ENCODE measurements around the gene LRRC4C. TPM values are rescaled to one million over a fixed set of nuclear protein-coding genes. Genes with fewer than 3 reads are reported as not detected.

LRRC4C gene
- polyA plus RNA-seq, 1 of the 3 experiments (the other 2 are of a cell fraction): 0.16 TPM

DNA sequence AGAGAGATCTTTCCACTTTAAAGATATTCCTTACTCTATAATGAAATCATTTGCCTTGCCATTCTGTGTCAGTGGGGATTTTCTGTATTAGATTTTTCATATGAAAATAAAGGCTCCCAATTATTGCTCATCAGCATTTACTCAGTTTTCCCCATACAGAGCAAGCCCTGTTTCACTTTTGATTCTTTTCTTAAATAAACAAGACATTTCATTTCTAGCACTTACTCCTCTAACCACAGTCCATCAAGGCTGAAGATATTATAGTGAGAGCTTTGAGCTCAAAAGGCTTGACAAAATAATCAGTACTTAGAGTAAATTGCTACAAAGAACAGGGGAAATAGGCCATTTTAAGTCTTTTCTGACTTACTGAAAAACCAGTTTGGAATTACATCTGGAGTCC is 385.1 kb downstream of the LRRC4C start:
- Histone ChIP-seq H2AFZ (ENCODE audit: low read depth) (no peak overlapping the region), H3F3A (replicated peaks; ENCODE audit: insufficient read depth) (no peaks in the 10 kb centered on the region), H3K9me3 (no peaks in the 10 kb centered on the region), H3K4me1 (ENCODE audit: control insufficient read depth in 1 of 2, insufficient read depth in 2 of 2, low read depth in 1 of 2, low read length in 1 of 2) (no peaks in the 10 kb centered on the region), H3K36me3 (replicated peaks in 1 of 2; ENCODE audit: control insufficient read depth in 1 of 2, insufficient read depth in 2 of 2, low read length in 1 of 2) (no peaks in the 10 kb centered on the region), H3K79me2 (ENCODE audit: insufficient read depth) (no peaks in the 10 kb centered on the region), H4K20me1 (ENCODE audit: insufficient read depth) (no peaks in the 10 kb centered on the region), H3K9ac (no peak overlapping the region), H3K9me2 (no peaks in the 10 kb centered on the region), H3K4me3 (ENCODE audit: low read depth in 2 of 2, low read length in 1 of 2) (no peak overlapping the region), H3K27ac (ENCODE audit: low read depth in 2 of 2, low read length in 1 of 2) (no peak overlapping the region), H3K4me2 (no peak overlapping the region), H3K27me3 (ENCODE audit: insufficient read depth) (no peaks in the 10 kb centered on the region)
- DNase-seq: no peak
- ChIA-PET CTCF (no interaction called here), POLR2A (no interaction called here)
- TF ChIP-seq, protein P1, sequence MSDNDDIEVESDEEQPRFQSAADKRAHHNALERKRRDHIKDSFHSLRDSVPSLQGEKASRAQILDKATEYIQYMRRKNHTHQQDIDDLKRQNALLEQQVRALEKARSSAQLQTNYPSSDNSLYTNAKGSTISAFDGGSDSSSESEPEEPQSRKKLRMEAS (IDR thresholded peaks at IDR 0.05; ENCODE audit: low read depth): no peak
- TF ChIP-seq TCF12 (IDR thresholded peaks at IDR 0.05) (no peak), FOXM1 (IDR thresholded peaks at IDR 0.05; ENCODE audit: low read depth) (no peak)
- TF ChIP-seq, protein P2, sequence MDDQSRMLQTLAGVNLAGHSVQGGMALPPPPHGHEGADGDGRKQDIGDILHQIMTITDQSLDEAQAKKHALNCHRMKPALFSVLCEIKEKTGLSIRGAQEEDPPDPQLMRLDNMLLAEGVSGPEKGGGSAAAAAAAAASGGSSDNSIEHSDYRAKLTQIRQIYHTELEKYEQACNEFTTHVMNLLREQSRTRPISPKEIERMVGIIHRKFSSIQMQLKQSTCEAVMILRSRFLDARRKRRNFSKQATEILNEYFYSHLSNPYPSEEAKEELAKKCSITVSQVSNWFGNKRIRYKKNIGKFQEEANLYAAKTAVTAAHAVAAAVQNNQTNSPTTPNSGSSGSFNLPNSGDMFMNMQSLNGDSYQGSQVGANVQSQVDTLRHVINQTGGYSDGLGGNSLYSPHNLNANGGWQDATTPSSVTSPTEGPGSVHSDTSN (IDR thresholded peaks at IDR 0.05): no peak

DNA sequence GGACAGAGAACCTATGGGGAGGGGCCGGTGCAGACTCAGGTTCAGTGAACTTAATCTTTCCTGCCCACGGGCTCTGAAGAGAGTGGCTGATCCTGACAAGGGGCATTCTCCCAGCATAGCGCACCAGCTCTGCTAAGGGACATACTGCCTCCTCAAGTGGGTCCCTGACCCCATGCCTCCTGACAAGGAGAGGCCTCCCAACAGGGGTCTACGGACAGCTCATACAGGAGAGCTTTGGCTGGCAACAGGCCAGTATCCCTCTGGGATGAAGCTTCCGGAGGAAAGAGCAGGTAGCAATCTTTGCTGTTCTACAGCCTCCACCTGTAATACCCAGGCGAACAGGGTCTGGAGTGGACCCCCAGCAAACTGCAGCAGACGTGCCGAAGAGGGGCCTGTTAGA is 394.0 kb downstream of the LRRC4C start:
- H3K9me2 ChIP-seq: no peaks in the 10 kb centered on the region
- no peak overlapping the region for H3K9ac ChIP-seq
- ChIA-PET CTCF (no interaction called here), POLR2A (no interaction called here)
- no peak overlapping the region for H2AFZ ChIP-seq (ENCODE audit: low read depth)
- no peak overlapping the region for H3K4me3 ChIP-seq (ENCODE audit: low read depth in 2 of 2, low read length in 1 of 2)
- no peak overlapping the region for H3K4me2 ChIP-seq
- no peak overlapping the region for H3K27ac ChIP-seq (ENCODE audit: low read depth in 2 of 2, low read length in 1 of 2)
- no peaks in the 10 kb centered on the region for H3K36me3 ChIP-seq (replicated peaks in 1 of 2; ENCODE audit: control insufficient read depth in 1 of 2, insufficient read depth in 2 of 2, low read length in 1 of 2)
- no peak for DNase-seq
- 7% methylated on average over 5 of the region's 8 CpGs for WGBS (ENCODE audit: low lambda C conversion rate)
- no peaks in the 10 kb centered on the region for H3K27me3 ChIP-seq (ENCODE audit: insufficient read depth)
- no peaks in the 10 kb centered on the region for H3K9me3 ChIP-seq
- no peaks in the 10 kb centered on the region for H4K20me1 ChIP-seq (ENCODE audit: insufficient read depth)
- H3K79me2 ChIP-seq (ENCODE audit: insufficient read depth): no peaks in the 10 kb centered on the region
- no peaks in the 10 kb centered on the region for H3K4me1 ChIP-seq (ENCODE audit: control insufficient read depth in 1 of 2, insufficient read depth in 2 of 2, low read depth in 1 of 2, low read length in 1 of 2)
- TF ChIP-seq, protein P3, sequence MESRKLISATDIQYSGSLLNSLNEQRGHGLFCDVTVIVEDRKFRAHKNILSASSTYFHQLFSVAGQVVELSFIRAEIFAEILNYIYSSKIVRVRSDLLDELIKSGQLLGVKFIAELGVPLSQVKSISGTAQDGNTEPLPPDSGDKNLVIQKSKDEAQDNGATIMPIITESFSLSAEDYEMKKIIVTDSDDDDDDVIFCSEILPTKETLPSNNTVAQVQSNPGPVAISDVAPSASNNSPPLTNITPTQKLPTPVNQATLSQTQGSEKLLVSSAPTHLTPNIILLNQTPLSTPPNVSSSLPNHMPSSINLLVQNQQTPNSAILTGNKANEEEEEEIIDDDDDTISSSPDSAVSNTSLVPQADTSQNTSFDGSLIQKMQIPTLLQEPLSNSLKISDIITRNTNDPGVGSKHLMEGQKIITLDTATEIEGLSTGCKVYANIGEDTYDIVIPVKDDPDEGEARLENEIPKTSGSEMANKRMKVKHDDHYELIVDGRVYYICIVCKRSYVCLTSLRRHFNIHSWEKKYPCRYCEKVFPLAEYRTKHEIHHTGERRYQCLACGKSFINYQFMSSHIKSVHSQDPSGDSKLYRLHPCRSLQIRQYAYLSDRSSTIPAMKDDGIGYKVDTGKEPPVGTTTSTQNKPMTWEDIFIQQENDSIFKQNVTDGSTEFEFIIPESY (IDR thresholded peaks at IDR 0.05; ENCODE audit: borderline replicate concordance, low read depth): no peak
- no peak for TF ChIP-seq EZH2phosphoT487 (IDR thresholded peaks at IDR 0.05; ENCODE audit: borderline replicate concordance, low read depth)
- TF ChIP-seq, protein P2 (IDR thresholded peaks at IDR 0.05): no peak
- TF ChIP-seq, protein P4, sequence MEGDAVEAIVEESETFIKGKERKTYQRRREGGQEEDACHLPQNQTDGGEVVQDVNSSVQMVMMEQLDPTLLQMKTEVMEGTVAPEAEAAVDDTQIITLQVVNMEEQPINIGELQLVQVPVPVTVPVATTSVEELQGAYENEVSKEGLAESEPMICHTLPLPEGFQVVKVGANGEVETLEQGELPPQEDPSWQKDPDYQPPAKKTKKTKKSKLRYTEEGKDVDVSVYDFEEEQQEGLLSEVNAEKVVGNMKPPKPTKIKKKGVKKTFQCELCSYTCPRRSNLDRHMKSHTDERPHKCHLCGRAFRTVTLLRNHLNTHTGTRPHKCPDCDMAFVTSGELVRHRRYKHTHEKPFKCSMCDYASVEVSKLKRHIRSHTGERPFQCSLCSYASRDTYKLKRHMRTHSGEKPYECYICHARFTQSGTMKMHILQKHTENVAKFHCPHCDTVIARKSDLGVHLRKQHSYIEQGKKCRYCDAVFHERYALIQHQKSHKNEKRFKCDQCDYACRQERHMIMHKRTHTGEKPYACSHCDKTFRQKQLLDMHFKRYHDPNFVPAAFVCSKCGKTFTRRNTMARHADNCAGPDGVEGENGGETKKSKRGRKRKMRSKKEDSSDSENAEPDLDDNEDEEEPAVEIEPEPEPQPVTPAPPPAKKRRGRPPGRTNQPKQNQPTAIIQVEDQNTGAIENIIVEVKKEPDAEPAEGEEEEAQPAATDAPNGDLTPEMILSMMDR (IDR thresholded peaks at IDR 0.05): no peak
- no peak for TF ChIP-seq NFIC (IDR thresholded peaks at IDR 0.05; ENCODE audit: borderline replicate concordance)
- no peak for TF ChIP-seq POLR2AphosphoS5 (IDR thresholded peaks at IDR 0.05; ENCODE audit: low read depth, low read length)
- TF ChIP-seq SMC3 (IDR thresholded peaks at IDR 0.05; ENCODE audit: low read depth, low read length): no peak
- TF ChIP-seq FOSL2 (IDR thresholded peaks at IDR 0.05; ENCODE audit: borderline replicate concordance, low read depth): no peak
- no peak for TF ChIP-seq GABPA (IDR thresholded peaks at IDR 0.05; ENCODE audit: low read depth)
- no peak for TF ChIP-seq SIN3A (IDR thresholded peaks at IDR 0.05; ENCODE audit: borderline replicate concordance, low read depth, low read length)
- H3F3A ChIP-seq (replicated peaks; ENCODE audit: insufficient read depth): no peaks in the 10 kb centered on the region

Data from SK-N-SH (cell line).